Kidney tubule cell (primary cell): ENCODE data around the gene XPO4.
"Not testable (repeated sequence)": the region's sequence is repeated elsewhere in the genome, so short reads cannot be mapped to it uniquely, and the experiment has no call there.

Experiments
- DNase-seq: peaks from one replicate; pipeline ENCODE4 v3.0.0-alpha.2; 2018; ENCODE audit warnings: low spot score

XPO4 gene

DNA sequence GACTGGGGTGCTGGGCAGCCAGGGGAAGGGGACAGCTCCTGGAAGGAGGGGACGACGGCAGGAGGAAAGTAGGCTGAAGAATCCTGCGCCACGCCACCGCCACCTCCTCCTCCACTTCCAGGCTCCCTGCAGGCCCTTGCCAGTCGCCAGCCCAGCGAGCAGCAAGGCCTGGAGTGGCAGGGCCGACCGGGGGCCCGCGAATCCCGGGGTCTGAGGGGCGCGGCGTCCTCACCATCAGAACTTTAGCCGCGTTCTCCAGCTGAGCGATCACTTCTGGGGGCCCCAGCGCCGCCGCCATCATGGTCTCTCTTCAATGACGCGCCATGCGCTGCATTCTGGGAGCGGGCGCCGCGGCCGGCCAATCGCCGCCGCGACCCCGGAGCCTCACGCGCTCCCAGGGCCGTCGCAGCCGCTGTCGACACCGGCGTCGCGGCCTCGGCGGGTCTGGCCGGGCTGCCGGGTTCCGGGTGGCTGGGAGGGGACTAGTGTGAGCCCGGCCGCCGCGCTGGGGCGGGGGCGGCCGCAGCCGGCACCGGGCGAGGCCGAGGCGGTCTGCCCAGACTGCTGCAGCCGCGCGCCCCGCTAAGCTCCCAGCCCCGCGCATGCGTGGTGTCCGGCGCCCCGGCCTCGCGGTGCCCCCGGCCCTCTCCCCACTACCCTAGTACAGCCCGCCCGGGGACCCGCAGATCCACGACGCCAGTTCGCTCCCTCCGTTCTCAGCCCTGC, at the start of gene XPO4:
TSS of gene XPO4 (minus strand) at position 309 of the 726 bp plus-strand sequence. CDS start at position 301, 8 bp downstream.
- peak; percentile 86 for DNase-seq

DNA sequence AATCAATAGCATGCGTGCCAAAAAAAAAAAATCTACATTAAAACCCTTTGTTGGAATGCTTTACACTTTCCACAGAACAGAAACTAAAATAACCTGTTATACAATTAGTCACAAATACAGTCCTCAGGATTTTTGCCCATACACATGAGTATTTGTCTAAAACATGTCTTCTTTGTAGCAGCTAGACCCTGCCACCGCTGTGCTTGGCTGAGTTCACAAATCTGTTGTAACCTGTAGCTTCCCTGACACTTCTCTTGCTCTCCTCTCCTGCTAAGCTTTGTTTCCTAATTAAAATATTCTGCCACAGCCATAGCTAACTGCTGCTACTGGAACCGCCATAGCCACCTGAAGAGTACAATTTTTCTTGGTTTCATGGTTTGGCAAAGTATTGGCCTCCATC, 45.5 kb upstream of the XPO4 start:
- DNase-seq: not testable (repeated sequence)

DNA sequence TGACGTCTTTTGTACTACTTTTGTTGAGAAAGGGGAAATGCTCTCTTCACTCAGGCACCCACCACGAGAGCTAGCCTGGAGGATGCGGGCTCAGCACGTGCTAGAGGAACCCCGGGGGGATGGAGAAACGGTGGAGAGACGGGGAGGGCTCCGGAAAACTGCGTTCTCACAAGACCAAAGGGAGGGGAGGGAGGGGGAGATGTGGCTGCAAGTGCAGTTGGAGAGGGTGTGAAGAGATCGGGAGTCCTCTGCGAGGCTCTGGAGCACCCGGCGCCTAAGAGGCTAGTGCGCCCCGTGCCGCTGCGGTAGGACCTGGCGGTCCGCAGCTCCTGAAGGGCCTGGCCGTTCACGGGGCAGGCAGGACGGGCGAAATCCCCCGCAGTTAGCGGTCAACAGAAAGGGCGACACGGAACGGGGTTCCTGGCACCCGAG, 43.4 kb upstream of the XPO4 start:
- no peak for DNase-seq

DNA sequence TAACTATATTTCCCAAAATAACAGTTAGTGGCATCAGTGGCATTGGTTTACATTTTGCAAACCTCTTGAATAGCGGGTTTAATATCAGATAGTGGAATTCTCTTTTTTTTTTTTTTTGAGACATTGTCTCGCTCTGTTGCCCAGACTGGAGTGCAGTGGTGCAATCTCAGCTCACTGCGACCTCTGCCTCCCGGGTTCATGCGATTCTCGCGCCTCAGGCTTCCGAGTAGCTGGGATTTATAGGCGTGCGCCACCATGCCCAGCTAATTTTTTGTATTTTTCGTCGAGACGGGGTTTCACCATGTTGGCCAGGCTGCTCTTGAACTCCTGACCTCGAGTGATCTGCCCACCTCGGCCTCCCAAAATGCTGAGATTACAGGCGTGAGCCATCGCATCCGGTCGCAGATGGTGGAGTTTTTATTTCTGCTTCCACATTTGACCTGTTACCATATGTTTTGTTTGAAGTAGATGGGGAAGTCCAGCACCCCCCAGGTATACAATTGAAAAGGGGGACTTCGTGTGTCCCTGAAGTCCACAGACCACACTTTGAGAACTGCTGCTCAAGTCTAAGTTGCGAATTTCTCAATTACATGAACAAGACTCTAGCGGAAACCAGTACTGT, 40.5 kb upstream of the XPO4 start:
- no peak for DNase-seq

DNA sequence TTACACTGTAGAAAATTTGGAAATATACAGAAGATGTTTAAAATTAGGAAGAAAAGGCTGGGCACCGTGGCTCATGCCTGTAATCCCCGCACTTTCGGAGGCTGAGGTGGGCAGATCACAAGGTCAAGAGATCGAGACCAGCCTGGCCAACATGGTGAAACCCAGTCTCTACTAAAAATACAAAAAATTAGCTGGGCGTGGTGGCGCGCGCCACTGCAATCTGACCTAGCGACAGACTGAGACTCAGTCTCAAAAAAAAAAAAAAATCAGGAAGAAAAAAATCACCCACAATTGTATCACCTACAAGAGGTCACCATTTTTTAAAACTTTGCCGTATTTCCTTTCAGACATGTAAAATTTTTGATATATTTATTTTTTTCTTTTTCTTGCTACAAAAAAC, 38.0 kb upstream of the XPO4 start:
- not testable (repeated sequence) for DNase-seq

DNA sequence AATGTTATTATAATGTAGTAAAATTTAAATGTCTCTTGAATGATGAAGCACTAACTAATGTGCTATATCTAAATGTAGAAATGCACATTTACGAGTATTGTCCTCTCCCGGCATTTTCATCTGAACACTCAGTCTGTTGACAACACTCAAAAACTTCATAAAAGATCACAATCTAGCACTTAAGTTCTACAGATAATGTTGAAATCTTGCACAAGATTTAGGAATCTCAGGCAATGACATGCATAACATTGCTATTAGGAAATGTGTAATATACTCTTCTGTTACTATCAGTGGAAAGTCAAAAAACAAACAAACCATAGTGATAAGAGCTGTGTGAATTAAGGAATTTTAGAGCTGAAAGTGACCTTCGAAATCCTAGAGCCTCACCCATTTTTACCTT, 37.5 kb upstream of the XPO4 start:
- no peak for DNase-seq

DNA sequence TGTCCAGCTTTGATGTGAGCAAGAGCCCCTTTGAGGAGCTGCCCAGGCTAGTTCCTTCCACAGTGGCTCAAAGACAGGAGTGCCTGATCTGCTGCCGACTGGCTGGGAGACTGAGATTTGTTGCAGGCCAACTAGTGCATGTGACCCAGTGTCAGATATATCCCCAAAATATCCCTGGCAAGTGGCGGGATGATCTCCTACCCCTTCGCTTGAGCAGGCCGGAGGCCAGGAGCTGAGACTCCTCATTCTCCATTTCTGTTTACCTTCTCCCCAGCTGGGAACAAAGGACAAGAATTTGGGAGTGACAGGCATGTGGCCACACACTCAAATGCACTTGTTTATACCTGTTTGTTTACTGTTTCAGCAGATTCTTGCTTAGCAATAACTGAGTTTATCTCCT, 37.1 kb upstream of the XPO4 start:
- DNase-seq: no peak

DNA sequence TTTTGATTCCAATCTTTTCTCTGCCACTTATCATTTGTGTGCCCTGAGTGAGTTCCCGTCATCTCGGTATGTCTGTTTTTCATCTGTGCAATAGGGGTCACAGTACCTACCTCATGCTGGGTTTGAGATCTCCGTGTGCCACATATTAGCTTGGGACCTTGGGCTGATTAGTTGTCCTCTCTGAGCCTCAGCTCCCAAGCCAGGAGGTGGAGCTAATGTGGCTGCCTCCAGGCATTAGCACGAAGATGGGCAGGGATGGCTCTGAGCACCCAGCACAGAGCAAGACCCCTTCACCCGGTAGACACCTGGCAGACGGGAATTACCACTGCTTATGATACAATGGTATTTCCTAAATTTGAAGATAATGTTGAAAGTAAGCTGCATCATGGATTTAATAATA, 35.8 kb upstream of the XPO4 start:
- no peak for DNase-seq

DNA sequence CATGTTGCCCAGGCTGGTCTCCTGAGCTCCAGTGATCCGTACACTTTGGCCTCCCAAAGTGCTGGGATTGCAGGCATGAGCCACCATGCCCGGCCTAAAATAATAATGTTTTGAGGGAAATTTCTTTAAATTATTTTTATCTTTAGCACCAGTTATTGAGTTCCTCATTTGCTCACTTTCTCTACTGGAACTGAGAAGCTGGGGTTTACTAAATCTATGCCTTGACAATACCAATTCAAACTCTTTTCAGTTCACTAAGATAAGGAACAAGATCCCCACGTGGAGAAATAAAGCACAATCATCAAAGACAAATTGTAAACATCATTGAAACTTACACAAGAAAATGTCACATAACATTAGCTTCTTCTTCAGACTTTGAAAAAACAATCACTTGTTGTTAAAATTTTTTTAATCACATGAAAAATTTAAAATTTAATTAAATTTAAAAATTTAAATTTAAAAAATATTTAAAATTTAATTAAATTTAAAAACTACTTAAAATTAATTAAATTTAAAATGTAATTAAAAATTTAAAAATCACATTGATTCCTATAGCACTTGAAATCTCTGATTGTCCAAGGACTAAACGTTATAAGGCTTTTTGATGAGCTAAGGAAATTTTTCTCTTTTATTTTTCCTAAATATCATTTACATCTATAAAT, 25.2 kb upstream of the XPO4 start:
- no peak for DNase-seq

DNA sequence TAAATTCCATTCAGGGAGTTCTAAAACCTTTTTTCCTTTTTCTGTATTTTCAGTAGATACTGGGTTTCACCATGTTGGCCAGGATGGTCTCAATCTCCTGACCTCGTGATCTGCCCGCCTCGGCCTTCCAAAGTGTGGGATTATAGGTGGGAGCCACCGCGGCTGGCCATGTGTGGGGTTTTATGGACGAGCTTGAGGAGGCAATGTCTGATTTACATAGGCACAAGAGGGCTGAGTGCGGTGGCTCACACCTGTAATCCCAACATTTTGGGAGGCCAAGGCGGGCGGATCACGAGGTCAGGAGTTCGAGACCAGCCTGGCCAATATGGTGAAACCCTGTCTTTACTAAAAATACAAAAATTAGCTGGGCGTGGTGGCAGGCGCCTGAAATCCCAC, 22.8 kb upstream of the XPO4 start:
- not testable (repeated sequence) for DNase-seq

DNA sequence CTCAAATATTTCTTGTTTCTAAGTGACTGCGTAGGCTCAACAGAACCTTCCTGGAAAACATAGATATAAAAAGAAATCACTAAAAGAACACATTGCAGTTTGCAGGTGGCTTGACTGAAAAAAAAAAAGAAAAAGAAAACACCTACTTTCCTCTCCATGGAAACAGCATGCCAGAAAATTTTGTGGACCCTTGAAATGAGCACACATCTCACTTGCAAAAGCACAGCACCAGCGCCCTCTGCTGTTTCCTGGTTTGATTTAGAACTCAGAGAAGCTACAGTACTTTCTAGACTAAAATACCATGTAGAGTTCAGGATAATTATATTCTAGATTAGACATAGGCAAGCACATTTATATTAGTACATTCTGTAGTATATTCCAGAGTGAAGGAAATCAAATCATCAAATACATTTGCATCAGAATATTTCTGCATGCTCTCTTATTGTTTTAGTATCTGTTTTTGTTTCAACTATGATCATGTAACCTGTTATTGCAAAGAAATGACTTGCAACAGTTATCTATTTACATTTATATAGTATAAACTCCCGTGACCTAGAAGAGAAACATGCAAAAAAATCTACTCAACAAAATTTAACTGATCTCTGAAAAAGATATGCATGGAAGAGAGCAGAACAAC, 22.3 kb upstream of the XPO4 start:
- DNase-seq: peak; percentile 76

DNA sequence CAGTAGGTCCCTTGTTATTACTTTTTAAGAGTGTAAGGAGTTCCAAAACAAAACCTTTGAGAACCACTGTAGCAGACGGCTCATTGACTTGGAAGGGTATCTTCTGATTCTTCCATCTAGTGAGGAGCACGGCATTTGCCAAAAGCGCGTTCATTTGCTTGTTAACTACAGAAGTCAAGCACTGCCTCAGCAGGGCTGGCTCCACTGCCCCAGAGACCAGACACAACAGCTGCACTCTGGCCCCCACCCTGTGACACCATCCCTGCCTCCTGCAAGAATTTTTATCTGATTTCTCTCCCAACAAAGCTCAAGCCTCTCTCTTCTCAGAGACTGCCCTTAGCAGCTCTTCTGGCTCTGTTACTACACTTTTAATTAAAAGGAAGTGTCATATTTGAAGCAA, 20.7 kb upstream of the XPO4 start:
- DNase-seq: no peak

DNA sequence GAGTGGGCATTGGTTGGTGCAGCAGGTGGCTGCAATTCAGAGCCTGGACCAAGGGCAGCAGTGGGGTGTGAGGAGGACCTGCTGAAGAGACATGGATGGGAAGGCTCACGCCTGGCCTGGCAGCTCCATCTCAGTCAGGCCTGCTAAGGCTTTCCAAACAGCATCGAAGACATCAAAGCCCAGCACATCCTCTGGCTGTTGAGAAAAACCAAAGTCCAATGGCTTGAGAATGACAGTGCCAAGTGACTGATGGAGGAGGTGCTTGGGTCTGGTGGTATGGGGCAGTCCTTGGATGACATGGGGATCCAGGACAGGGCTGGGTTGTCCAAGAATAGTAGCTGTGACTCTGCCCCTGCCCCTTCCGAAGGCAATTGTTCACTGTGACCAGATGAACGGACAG, 19.0 kb upstream of the XPO4 start:
- DNase-seq: no peak

DNA sequence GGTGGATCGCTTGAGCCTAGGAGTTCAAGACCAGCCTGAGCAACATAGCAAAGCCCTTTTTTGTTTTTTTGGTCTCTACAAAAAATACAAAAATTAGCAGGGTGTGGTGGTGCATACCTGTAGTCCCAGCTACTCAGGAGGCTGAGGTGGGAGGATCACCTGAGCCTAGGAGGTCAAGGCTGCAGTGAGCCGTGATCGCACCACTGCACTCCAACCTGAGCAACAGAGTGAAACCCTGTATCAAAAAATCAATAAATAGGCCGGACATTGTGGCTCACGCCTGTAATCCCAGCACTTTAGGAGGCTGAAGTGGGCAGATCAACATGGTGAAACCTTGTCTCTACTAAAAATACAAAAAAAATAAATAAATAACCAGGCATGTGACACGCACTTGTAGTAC, 13.1 kb upstream of the XPO4 start:
- not testable (repeated sequence) for DNase-seq

DNA sequence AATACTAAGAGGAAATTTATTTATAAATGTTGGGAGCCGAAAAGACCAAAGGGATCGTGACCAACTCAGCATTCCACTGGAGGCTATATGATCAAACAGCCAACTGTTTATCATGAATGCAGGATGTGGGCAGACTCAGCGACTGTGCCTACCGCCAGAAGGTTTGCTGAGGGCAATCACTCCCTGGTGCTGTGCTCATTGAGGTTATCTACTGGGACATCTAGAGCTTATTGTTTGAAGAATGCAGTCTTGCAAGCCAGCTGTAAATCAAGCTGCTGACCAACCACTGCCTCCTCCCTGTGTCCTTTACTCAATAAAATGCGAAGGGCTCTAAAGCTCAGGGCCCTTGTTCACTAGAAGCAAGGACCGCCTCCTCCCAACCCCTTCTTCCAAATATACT, 8.5 kb upstream of the XPO4 start:
- DNase-seq: no peak

DNA sequence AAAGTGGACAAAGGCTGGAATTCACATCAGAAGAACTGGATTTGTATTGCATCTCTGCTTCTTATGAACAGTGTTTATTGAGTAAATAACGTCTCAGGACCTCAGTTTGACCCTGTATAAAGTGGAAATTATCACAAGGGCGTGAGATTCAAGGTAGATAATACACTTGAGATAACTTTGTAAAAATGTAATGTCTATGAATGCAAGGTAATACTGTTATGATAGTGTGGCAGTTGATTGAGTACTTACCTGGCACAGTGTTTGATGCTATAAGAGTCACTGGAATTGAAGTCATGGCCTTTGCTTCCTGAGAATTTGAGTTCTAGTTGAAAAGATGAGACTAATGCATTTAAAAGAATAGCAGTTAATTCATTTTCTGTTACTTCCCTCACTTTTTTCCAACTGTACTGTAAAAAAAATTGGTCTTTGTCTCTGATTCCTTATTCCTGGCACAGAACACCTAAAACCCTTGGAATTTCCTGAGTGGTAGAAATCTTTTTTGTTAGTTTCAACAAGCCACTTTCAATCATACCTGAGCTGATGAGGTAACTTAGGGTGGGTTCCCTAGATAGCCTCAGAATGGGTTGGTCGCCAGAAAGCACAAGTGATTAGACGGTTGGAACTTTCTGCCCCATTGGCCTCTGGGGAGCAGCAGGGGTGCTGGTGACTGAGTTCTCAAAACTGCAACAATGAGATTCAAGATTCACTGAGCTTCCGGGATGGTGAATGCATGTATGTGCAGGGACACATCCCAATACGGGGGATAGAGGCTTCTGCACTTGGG, 6.4 kb upstream of the XPO4 start:
- DNase-seq: no peak

DNA sequence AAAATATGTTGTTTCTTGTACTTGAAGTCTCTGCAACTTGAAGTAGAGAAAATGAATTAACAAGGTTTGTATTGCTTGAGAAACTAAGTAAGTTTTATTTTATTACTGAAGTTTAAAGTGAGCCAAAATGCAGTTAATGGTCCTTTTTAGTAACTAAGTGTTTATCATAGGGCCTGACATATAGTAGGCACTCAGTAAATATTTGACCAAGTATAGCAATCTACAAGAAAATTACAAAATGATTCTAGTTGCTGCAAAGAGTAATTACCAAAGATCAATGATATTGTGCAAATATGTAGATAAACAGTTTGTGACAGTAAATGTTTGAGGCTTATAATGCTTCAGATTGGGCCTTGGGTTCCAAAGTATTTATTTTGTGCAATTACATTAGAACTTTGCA, 2.4 kb upstream of the XPO4 start:
- DNase-seq: no peak

DNA sequence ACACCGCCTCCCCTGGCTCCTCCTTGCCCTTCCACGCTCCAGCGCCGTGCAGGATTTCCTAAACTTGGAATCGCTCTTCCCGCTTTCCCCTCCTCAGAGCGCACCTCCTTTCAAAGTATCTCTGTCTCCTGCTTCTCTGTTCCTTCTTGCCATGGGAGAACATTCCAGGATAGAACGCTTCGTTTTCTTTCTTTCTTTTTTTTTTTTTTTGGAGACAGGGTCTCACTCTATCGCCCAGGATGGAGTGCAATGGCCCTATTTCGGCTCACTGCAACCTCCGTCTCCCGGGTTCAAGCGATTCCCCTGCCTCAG, 574 bp upstream of the XPO4 start:
- no peak for DNase-seq

DNA sequence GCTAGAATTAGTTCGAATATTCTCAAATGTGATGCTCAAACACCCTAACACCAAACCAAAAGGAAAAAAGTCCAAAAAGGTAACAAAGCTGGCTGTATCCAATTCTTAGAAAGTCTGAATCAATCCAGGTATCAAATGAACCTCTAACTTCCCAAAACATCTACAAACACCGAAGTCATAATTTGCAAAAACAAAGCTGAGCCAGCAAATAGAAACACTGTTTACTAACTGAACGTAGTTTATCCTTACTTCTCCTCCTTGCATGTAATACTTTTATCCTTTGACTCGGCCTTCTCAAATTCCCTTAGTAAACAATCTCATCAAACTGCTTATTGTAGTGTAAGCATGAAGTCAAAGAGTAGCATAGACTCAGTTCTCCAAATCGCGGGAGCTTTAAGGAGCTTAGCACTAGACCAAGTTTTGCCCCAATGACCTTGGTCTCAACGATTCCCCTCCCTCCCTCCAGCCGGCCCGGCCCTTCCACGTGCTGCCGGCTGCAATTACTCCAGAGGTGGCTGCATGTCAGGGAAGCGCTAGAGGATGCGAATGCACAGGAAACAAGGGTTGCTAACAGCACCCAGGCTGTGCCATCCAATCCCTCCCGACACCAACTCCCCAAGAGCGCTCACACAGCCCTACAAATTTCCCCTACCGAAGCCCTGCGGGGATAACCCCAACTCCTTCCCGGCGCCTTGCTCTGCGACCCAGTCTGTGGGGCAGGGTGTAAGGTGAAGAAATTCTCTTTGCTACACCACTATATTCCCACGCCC, 693 bp downstream of the XPO4 start:
- peak; percentile 55 for DNase-seq

DNA sequence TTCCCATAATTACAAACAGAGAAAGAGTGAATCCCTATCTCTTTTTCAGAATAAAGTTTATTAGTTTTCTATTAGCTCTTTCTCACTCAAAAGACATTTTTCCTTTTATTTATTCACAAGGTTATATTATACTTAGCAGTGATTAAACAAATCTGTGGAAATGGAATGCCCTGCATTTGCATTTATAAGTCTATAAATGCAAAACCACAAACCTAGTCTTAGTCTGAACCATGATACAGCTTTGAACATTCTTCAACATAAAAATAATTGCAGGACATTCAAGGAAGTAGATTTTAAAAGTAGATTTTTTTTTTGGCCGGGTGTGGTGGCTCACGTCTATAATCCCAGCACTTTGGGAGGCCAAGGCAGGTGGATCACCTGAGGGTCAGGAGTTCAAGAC, 8.3 kb downstream of the XPO4 start:
- DNase-seq: no peak

DNA sequence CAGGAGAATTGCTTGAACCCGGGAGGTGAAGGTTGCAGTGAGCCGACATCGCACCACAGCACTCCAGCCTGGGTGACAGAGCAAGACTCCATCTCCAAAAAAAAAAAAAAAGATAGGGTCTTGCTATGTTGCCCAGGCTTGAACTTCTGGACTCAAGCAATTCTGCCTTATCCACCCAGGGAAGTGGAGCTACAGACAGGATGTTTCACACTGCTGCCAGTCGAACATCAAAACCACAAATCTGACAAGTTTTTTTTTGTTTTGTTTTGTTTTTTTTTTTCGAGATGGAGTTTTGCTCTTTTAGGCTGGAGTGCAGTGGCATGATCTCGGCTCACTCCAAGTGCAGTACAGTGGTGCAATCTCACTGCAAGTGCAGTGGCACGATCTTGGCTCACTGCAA, 10.8 kb downstream of the XPO4 start:
- DNase-seq: no peak

DNA sequence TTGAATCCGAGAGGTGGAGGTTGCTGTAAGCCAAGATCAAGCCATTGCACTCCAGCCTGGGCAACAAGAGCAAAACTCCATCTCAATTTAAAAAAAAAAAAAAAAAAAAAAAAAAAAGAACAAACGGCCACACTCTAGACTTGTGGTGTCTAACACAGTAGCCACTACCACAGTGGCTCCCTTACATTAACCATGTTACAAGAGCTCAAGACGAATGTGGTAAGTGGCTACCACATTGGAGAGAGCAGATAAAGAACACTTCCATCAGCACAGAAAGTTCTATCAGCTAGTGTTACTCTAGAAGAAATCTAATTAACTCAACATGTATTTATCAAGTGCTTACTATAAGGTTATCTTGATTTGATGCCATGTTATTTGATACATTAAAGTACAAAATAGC, 11.5 kb downstream of the XPO4 start:
- no peak for DNase-seq
